SH-SY5Y (cell line): ENCODE data around the gene ANGPTL2.

ENCODE experiments used
- GATA2 ChIP-seq: IDR thresholded peaks from 2 replicates; pipeline ENCODE4 v1.6.1; 2011; ENCODE audit warnings: mild to moderate bottlenecking, low read depth, low read length
- GATA3 ChIP-seq: IDR thresholded peaks from 2 replicates; pipeline ENCODE4 v1.6.1; 2011; ENCODE audit warnings: low read depth, mild to moderate bottlenecking, low read length, moderate library complexity

GRCh38 chr9:127079446-127080140 is 42.8 kb downstream of the ANGPTL2 start:
- TF ChIP-seq GATA2 (no peak), GATA3 (no peak)
